ENCODE results near the gene SEMA3G.

The SEMA3G gene

GRCh38 chr3:52438579-52439425 is 6.1 kb downstream of the SEMA3G start:
- no peak for DNase-seq

GRCh38 chr3:52438104-52438376 is 6.9 kb downstream of the SEMA3G start:
- DNase-seq = no peak

GRCh38 chr3:52437326-52438103 is 7.4 kb downstream of the SEMA3G start:
- DNase-seq = no peak

- no peak for DNase-seq
These were observed 8.3 kb downstream of the SEMA3G start for GRCh38 chr3:52436500-52437149.

- no peak for DNase-seq
These were observed 9.4 kb downstream of the SEMA3G start for GRCh38 chr3:52435246-52436101.

- no peak for DNase-seq
These were observed 10.3 kb downstream of the SEMA3G start for GRCh38 chr3:52434491-52435115.

GRCh38 chr3:52433996-52434479 is 10.9 kb downstream of the SEMA3G start:
- DNase-seq = no peak

- DNase-seq = peak; percentile 43
These were observed 11.4 kb downstream of the SEMA3G start for GRCh38 chr3:52433328-52433995.

GRCh38 chr3:52432691-52433141 is 12.2 kb downstream of the SEMA3G start:
- peak; percentile 42 for DNase-seq

- DNase-seq = peak; percentile 30
These were observed 12.7 kb downstream of the SEMA3G start for GRCh38 chr3:52432225-52432624.

- peak; percentile 23 for DNase-seq
These were observed 13.3 kb downstream of the SEMA3G start for GRCh38 chr3:52431459-52432223.

- peak; percentile 22 for DNase-seq
These were observed 14.5 kb downstream of the SEMA3G start for GRCh38 chr3:52430416-52430810.

GRCh38 chr3:52429779-52430415 is 15.0 kb downstream of the SEMA3G start:
- peak; percentile 31 for DNase-seq

GRCh38 chr3:52429031-52429430 is 15.9 kb downstream of the SEMA3G start:
- peak; percentile 36 for DNase-seq

- peak; percentile 73 for DNase-seq
These were observed 16.5 kb downstream of the SEMA3G start for GRCh38 chr3:52428151-52429005.

GRCh38 chr3:52423173-52423572 is 21.7 kb downstream of the SEMA3G start:
- DNase-seq = peak; percentile 40

- DNase-seq = peak; percentile 12
These were observed 22.2 kb downstream of the SEMA3G start for GRCh38 chr3:52422669-52423068.

GRCh38 chr3:52420388-52420787 is 24.5 kb downstream of the SEMA3G start:
- DNase-seq = peak; percentile 38

GRCh38 chr3:52415800-52416199 is 29.1 kb downstream of the SEMA3G start:
- DNase-seq = no peak

Data from right forelimb (tissue), 1 donor.